K562 (cell line): ENCODE results near the gene GNAI3. TPM values are rescaled to one million over a fixed set of nuclear protein-coding genes. Genes with fewer than 3 reads are reported as not detected.

Experiments used
- CEBPB ChIP-seq: fragments of 450-650 bp; IDR thresholded peaks from 2 replicates; pipeline ENCODE4 v1.6.1; 2016; ENCODE audit warnings: missing genetic modification characterization, missing compliant biosample characterization
- ETV1 ChIP-seq: fragments of 450-650 bp; conservative IDR thresholded peaks from 2 replicates; pipeline ENCODE4 v1.6.1; 2016; ENCODE audit warnings: missing genetic modification characterization, control low read depth, low read depth, missing compliant biosample characterization
- ETV5 ChIP-seq: sonication (generic); formaldehyde crosslinking; IDR thresholded peaks from 2 replicates; pipeline ENCODE4 v1.4.0; 2020; ENCODE audit warnings: low read depth, mild to moderate bottlenecking, missing genetic modification reagents
- HDAC6 ChIP-seq: IDR thresholded peaks from 2 replicates; pipeline ENCODE4 v1.6.1; 2012; ENCODE audit warnings: low read depth, mild to moderate bottlenecking, control low read depth, inconsistent platforms, low read length, moderate library complexity
- KDM1A ChIP-seq, 2 experiments: fragments of 450-650 bp; IDR thresholded peaks; 2 replicates each; pipeline ENCODE4 v1.6.1; 2016; ENCODE audit warnings: mild to moderate bottlenecking in 2 of 2
- MEIS2 ChIP-seq: fragments of 450-650 bp; IDR thresholded peaks from 2 replicates; pipeline ENCODE4 v1.6.1; 2014; ENCODE audit warnings: mild to moderate bottlenecking; ENCODE audit not compliant: partially characterized antibody
- PRMT5 ChIP-seq: sonication (generic); formaldehyde crosslinking; IDR thresholded peaks from 2 replicates; pipeline ENCODE4 v1.5.0; 2020; ENCODE audit warnings: missing genetic modification reagents
- RFX5 ChIP-seq: IDR thresholded peaks from 2 replicates; pipeline ENCODE4 v1.6.1; 2011; ENCODE audit warnings: low read depth, mild to moderate bottlenecking, improper control_type of control experiment, low read length
- SAP30 ChIP-seq: fragments of 200-600 bp; sonication (generic); IDR thresholded peaks from 2 replicates; pipeline ENCODE4 v1.6.1; 2012; ENCODE audit warnings: borderline replicate concordance, low read depth, mild to moderate bottlenecking, moderate library complexity, low read length, control low read depth, inconsistent platforms; ENCODE audit not compliant: insufficient read depth, poor library complexity, severe bottlenecking
- SFPQ ChIP-seq: fragments of 200-400 bp; formaldehyde crosslinking; IDR thresholded peaks from 2 replicates; pipeline ENCODE4 v1.6.1; 2017; ENCODE audit warnings: mild to moderate bottlenecking, low read depth, low read length, moderate library complexity
- SP1 ChIP-seq: sonication (generic); formaldehyde crosslinking; IDR thresholded peaks from 2 replicates; pipeline ENCODE4 v1.8.1; 2022; ENCODE audit warnings: mild to moderate bottlenecking, missing genetic modification reagents
- SREBF2 ChIP-seq: sonication (generic); formaldehyde crosslinking; IDR thresholded peaks from 2 replicates; pipeline ENCODE4 v1.4.0; 2020; ENCODE audit warnings: mild to moderate bottlenecking, missing genetic modification reagents
- TEAD4 ChIP-seq, 2 experiments: sonication (generic) in 1 of 2; formaldehyde crosslinking in 1 of 2; IDR thresholded peaks; 2 replicates each; pipeline versions ENCODE4 v1.6.1 to v1.8.0; 2012 to 2022; ENCODE audit warnings: borderline replicate concordance in 1 of 2, inconsistent platforms in 1 of 2, low read length in 1 of 2, mild to moderate bottlenecking in 1 of 2, missing genetic modification reagents in 1 of 2
- THRB ChIP-seq: fragments of 450-650 bp; formaldehyde crosslinking; conservative IDR thresholded peaks from 2 replicates; pipeline ENCODE4 v1.4.0; 2022; ENCODE audit warnings: mild to moderate bottlenecking, missing genetic modification characterization
- TRIM24 ChIP-seq, 2 experiments: fragments of 450-650 bp; IDR thresholded peaks; 2 replicates each; pipeline ENCODE4 v1.6.1; 2016
- ZFX ChIP-seq: sonication (generic); formaldehyde crosslinking; IDR thresholded peaks from 2 replicates; pipeline ENCODE4 v1.8.0; 2022; ENCODE audit warnings: mild to moderate bottlenecking, missing genetic modification reagents, moderate library complexity
- ZNF143 ChIP-seq: sonication (generic); formaldehyde crosslinking; IDR thresholded peaks from 2 replicates; pipeline ENCODE4 v1.9.0; 2022; ENCODE audit warnings: mild to moderate bottlenecking, missing genetic modification reagents
- ZNF3 ChIP-seq: fragments of 250-450 bp; sonication (Bioruptor Pico); IDR thresholded peaks from 2 replicates; pipeline ENCODE4 v1.5.0; 2021; ENCODE audit warnings: mild to moderate bottlenecking, moderate library complexity
- ZNF324 ChIP-seq: fragments of 250-450 bp; sonication (Bioruptor Pico); IDR thresholded peaks from 2 replicates; pipeline ENCODE4 v1.4.0; 2020; ENCODE audit warnings: mild to moderate bottlenecking
- ZNF717 ChIP-seq: fragments of 250-450 bp; sonication (Bioruptor Pico); IDR thresholded peaks from 2 replicates; pipeline ENCODE4 v1.5.0; 2021
- polyA plus RNA-seq, 8 experiments: library from polyadenylated mRNA; depleted of rRNA in 4 of 8; stranded (reverse) in 5 of 8; unstranded in 3 of 8; fragments of >200 nt; fragmentation: Nextera tagmentation in 2 of 8; fragmentation: Illumina TruSeq in 1 of 8; extraction: Ambion mirVana in 2 of 8; extraction: Trizol in 1 of 8; gene quantifications; 2 replicates each; pipeline versions ENCODE4 v1.2.1 to v1.2.3, GENCODE V29; 2011 to 2014; ENCODE audit warnings: inconsistent platforms in 1 of 8, missing spikeins in 1 of 8
- total RNA-seq, 7 experiments: library from RNA; depleted of rRNA in 6 of 7; stranded (reverse); fragments of >200 nt in 6 of 7; fragmentation: Illumina TruSeq in 2 of 7; extraction: Trizol in 2 of 7; gene quantifications; 2 replicates each; pipeline versions ENCODE4 v1.2.1 to v1.2.3, GENCODE V29; 2011 to 2021; ENCODE audit warnings: low replicate concordance in 1 of 7
- TF ChIP-seq, protein P1 (sequence below): fragments of 450-650 bp; formaldehyde crosslinking; IDR thresholded peaks from 2 replicates; pipeline ENCODE4 v1.4.0; 2020; ENCODE audit warnings: mild to moderate bottlenecking, mixed read lengths
- TF ChIP-seq, protein P2 (sequence below): sonication (generic); formaldehyde crosslinking; IDR thresholded peaks from 2 replicates; pipeline ENCODE4 v1.9.0; 2022; ENCODE audit warnings: mild to moderate bottlenecking, missing genetic modification reagents

Gene GNAI3
- total and polyA plus RNA-seq, 9 of the 15 experiments (the other 6 are each of a cell fraction or from before 2014, with no cell fraction given): 6.3 to 13.2 (median 8.9) TPM

DNA sequence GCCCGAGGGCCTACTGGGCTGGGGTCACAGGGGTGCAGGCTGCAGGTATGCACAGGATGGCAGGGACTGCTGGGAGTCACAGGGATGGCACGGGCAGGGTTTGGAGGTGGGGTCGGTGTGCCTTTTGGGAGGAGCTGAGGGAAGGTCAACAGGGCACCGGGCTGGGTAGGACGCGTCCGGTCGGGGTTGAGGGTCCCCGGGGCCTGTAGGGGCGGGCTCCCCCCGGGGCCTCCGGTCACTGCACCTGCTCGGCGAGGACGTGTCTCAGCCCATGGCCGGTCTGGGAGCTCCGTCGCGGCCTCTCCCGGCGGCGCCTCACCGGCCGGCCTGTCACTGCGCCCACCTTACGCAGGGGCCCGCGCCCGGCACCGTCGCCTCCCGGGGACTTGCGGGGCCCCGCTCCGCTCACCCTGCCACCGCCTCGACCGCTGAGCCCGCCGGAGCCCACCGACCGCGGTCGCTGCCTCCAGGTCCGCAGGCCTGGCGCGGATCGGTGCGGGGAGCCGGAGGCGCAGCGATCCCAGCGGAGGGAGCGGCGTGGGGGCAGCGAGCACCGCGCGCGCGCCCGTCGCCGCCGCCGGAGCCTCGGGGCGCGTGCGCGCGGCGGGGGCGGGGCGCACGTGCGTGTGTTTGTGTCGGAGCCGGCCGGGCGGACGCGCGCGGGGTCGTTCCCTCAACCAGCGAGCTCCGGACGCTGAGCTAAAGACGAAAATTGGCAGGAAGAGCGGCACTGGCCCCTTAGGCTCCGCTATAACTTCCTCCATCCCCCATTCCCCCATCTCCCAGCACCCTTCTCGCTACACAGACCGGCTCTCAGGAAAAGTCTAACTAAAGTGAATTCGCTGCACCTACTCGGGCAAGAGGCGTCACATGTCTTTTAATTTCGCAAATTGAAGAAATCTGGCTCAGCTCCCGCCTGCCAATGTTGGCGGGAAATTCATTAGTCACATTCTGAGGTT lies 39.0 kb upstream of the GNAI3 start, which contains the start of gene AMIGO1 (continued):
- TF ChIP-seq HDAC6 (no peak), KDM1A (IDR thresholded peaks at IDR 0.05) (no peak), SFPQ (no peak), THRB (CRISPR knock-in tag) (no peak), TRIM24 (IDR thresholded peaks at IDR 0.05) (no peak), ETV5 (no peak), ZFX (no peak; the same call in 1 of the 2 replicates), MEIS2 (no peak), ZNF3 (CRISPR knock-in tag) (no peak), SP1 (CRISPR knock-in tag) (no peak), RFX5 (no peak), SAP30 (peak; percentile 61), ZNF717 (CRISPR knock-in tag) (no peak), ZNF324 (CRISPR knock-in tag) (no peak), ZNF143 (CRISPR knock-in tag) (no peak), ETV1 (tag) (no peak), PRMT5 (CRISPR knock-in tag) (no peak), SREBF2 (CRISPR knock-in tag) (no peak), CEBPB (tag) (no peak), TEAD4 (IDR thresholded peaks at IDR 0.05; ENCODE audit: low read length) (no peak), TEAD4 (CRISPR knock-in tag; IDR thresholded peaks at IDR 0.05; ENCODE audit: borderline replicate concordance) (no peak)
- TF ChIP-seq, protein P1, sequence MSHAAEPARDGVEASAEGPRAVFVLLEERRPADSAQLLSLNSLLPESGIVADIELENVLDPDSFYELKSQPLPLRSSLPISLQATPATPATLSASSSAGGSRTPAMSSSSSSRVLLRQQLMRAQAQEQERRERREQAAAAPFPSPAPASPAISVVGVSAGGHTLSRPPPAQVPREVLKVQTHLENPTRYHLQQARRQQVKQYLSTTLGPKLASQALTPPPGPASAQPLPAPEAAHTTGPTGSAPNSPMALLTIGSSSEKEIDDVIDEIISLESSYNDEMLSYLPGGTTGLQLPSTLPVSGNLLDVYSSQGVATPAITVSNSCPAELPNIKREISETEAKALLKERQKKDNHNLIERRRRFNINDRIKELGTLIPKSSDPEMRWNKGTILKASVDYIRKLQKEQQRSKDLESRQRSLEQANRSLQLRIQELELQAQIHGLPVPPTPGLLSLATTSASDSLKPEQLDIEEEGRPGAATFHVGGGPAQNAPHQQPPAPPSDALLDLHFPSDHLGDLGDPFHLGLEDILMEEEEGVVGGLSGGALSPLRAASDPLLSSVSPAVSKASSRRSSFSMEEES (CRISPR knock-in tag): no peak
- TF ChIP-seq, protein P2, sequence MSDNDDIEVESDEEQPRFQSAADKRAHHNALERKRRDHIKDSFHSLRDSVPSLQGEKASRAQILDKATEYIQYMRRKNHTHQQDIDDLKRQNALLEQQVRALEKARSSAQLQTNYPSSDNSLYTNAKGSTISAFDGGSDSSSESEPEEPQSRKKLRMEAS (CRISPR knock-in tag): peak; percentile 79
